ENCODE data around the gene RNASE4. TPM values are rescaled to one million over a fixed set of nuclear protein-coding genes. Genes with fewer than 3 reads are reported as not detected.
A peak's percentile ranks its signal among the peaks of the same experiment; 100 is the strongest.
"Not testable (repeated sequence)": the region's sequence is repeated elsewhere in the genome, so short reads cannot be mapped to it uniquely, and the experiment has no call there.

RNASE4 gene, protein sequence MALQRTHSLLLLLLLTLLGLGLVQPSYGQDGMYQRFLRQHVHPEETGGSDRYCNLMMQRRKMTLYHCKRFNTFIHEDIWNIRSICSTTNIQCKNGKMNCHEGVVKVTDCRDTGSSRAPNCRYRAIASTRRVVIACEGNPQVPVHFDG
- total RNA-seq (2014; rRNA removed; shearing (Covaris generic)) = 0.63 and 4.6 TPM in 2 replicates

DNA sequence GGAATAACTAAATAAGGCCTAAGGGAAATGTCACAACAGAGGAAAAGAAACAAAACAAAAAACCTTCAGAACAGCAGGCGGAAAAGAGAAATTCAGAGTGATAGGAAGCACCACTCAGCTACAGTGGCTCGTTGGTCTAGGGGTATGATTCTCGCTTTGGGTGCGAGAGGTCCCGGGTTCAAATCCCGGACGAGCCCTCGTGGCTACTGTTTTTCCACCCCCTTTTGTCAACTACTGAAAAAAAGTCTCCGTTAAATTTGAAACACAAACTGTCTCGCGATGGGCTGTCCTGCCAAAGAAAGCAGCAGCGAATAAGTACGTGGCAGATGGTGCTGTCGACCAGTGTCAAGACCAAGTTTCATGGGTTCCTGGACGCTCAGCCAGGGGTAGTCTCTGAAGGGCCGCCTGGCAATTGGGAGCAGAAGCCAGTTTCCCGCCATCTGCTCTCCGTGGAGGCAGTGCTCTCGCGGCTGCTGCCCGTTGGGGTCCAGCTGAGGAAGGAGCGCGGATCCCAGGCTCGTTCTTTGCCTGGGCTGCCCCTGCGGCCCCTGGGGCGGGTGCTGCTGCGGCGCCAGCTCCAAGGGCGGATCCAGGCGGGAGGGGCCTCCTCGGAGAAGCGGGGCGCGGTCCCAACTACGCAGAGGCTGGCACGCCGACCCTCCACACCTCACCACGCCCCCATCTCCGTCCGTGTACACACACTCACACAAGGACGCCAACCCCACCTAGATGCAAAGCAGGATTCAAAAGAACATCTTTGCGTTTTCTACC is at the start of gene RNASE4:
TSS of gene RNASE4 (plus strand) at position 670 of the 771 bp plus-strand sequence. CDS start 14,812 bp downstream, outside the sequence.
- Histone ChIP-seq H3K27me3 (replicated peaks) (no peaks in the 10 kb centered on the region), H3K27ac (peak within 1 kb of the TSS; percentile 90), H3K9me3 (replicated peaks) (no peaks in the 10 kb centered on the region), H3K4me1 (replicated peaks) (peaks cover 16% of the 10 kb centered on the region), H3K4me3 (peak within 1 kb of the TSS; percentile 65), H3K36me3 (no peaks in the 10 kb centered on the region; the same call in 1 of the 2 replicates)
- peak; percentile 83 to 91 for DNase-seq (ENCODE audit: low read depth in 1 of 2, low spot score in 2 of 2)

DNA sequence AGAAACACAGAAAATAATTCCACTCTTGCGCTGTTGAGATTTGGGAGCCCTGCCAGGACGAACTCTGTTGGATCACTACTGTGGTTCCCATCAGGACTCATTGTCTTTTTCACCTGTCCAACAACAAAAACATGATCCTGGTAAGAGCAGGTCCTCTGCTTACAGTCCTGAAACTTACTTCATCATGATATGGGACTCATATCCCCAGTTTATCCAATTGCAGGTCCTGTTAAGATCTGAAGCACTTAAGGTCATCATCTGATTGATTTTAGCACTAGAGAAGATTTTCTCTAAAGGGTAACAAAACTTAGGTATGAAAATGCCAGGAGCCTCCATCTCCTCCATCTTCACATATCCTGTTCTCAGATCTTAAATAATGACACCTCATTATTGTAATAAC is 42.8 kb upstream of the RNASE4 start, which contains the start of gene OR6S1:
TSS of gene OR6S1 (minus strand) at position 101 of the 400 bp plus-strand sequence. CDS start at position 101, 0 bp downstream.
- Histone ChIP-seq H3K9me3 (replicated peaks) (no peaks in the 10 kb centered on the region), H3K36me3 (no peaks in the 10 kb centered on the region), H3K27ac (no peak within 1 kb of the TSS), H3K27me3 (replicated peaks) (no peaks in the 10 kb centered on the region; the same call in 1 of the 2 replicates), H3K4me1 (replicated peaks) (no peaks in the 10 kb centered on the region), H3K4me3 (no peak within 1 kb of the TSS)
- no peak for DNase-seq (ENCODE audit: low read depth in 1 of 2, low spot score in 2 of 2)

DNA sequence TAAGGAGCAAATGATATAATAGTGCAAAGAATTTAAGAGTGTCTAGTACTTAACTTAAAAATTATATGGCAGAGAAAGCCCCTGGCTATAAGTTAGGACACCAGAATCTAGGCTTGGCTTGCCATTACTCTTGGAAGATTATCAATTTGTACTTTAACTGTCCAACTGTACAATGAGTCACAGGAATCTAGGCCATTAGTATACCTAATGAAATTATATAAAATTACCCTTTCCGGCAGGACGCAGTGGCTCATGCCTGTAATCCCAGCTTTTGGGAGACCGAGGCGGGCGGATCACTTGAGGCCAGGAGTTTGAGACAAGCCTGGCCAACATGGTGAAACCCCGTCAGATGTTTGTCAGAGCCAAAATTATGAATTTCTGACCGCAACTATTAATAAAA is 42.2 kb upstream of the RNASE4 start:
- Histone ChIP-seq H3K27ac (no peak overlapping the region), H3K4me3 (no peak overlapping the region), H3K4me1 (replicated peaks) (no peaks in the 10 kb centered on the region), H3K9me3 (replicated peaks) (no peaks in the 10 kb centered on the region), H3K36me3 (no peaks in the 10 kb centered on the region), H3K27me3 (replicated peaks) (no peaks in the 10 kb centered on the region; the same call in 1 of the 2 replicates)
- no peak for DNase-seq (ENCODE audit: low read depth in 1 of 2, low spot score in 2 of 2)

DNA sequence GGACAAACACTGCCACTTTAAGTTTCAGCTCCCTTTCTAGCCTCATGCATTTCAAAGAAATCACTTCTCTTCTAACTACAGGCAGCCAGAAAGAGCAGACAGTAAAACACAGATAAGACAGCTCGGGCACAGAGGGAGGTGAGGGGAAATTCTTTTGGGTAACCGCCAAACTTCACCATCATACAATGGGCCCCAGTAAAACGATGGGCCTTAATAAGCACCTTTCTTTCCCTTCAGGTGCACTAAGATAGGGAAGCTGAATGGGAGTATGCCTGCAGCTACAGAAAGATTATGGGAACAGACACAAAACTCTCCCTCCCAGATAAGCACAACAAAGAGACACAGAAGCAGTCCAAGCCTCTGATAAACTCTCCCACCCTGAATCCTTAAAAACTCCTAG is 41.6 kb upstream of the RNASE4 start:
- H3K4me3 ChIP-seq; H3K36me3 ChIP-seq; DNase-seq (ENCODE audit: low read depth in 1 of 2, low spot score in 2 of 2); H3K27ac ChIP-seq; H3K4me1 ChIP-seq (replicated peaks); H3K9me3 ChIP-seq (replicated peaks); H3K27me3 ChIP-seq (replicated peaks): not testable (repeated sequence)

DNA sequence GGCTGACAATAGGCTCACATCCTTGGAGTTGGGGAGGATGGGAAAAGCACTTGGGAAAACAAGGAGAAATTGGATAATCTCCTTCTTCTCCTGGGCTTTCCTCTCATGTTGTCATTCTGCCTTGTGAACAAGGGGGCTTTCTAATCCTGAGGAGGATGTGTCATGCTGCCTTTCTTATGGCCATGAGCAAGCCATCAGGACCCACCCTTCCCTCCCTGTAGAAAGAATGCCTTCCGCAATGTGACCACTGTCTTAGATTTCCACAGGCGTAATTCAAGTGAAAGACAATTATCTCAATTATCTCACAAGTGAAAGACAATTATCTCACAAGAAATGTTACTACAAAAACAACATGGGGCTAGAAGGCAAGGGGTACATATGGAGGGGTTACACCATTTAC is 39.8 kb upstream of the RNASE4 start:
- Histone ChIP-seq H3K27ac (no peak overlapping the region), H3K9me3 (replicated peaks) (no peaks in the 10 kb centered on the region), H3K36me3 (no peaks in the 10 kb centered on the region), H3K27me3 (replicated peaks) (no peaks in the 10 kb centered on the region; the same call in 1 of the 2 replicates), H3K4me1 (replicated peaks) (no peaks in the 10 kb centered on the region), H3K4me3 (no peak overlapping the region)
- DNase-seq (ENCODE audit: low read depth in 1 of 2, low spot score in 2 of 2) = no peak

DNA sequence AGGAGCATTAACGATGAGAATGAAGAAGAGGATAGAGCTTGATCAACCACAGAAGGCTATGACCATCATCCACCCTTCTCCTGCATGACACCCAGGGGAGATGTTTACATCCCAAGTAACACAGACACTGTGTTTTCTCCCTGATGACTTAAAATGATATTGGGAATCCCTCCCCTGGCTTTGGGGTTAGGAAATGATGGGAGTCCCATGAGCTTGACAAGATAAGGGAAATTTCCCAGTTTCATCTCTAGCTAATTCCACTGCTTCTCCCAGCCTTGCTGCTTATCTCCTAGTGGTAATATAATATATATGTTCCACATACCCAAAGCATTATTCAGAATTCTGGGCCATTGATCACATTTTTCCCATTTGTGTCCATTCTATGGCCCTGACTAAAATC is 38.9 kb upstream of the RNASE4 start:
- H3K27ac ChIP-seq = no peak overlapping the region
- no peak overlapping the region for H3K4me3 ChIP-seq
- no peaks in the 10 kb centered on the region for H3K36me3 ChIP-seq
- no peaks in the 10 kb centered on the region for H3K9me3 ChIP-seq (replicated peaks)
- H3K4me1 ChIP-seq (replicated peaks) = no peaks in the 10 kb centered on the region
- no peaks in the 10 kb centered on the region; the same call in 1 of the 2 replicates for H3K27me3 ChIP-seq (replicated peaks)
- no peak for DNase-seq (ENCODE audit: low read depth in 1 of 2, low spot score in 2 of 2)

DNA sequence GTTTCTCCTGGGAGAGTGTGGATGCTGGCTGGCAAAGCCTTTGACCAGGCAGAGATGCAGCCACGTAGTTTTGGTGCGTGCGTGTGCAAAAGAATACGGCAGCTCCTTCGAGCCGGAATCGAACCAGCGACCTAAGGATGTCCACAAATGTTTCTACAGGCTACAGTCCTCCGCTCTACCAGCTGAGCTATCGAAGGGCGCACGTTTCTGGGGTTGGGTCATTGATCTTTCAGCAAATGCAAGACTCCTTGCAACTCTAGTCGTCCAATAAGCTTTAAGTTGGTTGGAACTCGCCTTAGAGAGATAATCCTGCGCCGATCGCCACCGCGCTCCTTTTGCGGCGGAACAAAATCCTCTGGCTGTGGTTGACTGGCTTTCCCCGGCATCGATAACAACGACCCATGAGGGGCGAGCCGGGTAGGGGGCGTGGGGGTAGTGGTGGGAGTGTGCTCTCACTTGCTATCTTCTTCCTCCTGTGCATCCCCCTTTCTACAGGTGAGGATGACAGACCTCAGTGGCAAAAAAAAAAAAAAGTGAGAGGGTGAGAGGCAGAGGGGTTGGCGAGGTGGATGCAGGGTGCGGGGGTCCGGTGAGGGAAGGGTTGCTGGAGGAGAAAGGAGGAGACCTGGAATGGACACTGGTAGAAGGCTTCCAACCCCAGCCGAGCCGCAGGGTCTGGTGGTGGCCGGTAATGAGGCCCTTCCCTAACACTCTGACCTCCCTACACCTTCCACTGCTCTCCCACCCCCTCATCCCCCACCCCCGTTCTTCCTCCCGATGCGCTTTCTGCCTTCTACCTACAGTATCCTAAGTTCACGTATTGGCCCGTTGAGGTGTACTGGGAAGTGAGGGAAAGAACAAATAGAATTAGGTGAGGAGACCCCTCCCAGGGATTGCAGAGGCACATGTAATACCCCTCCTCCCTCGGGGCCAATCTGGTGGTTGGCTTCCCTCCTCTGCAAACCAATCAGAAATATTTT is 31.1 kb upstream of the RNASE4 start:
- no peak overlapping the region for H3K4me3 ChIP-seq

DNA sequence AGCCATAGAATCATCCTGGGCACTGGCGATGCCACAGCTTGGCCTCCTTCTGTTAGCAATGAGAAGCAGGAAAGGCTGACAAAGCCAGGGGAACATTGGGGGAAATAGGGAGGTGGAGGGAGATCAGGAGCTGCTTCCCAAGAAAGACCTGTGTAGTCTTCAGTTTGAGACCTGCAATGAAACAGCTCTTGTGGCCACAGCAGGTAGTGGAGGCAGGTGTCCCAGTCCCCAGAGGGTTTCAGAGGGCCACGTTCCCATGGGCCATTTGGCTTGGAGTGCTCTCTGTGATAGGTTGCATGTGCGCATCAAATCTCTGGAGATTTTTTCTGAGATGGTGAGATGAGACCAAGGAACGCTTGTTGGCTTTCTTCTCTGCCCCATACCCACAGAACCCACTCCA is 28.5 kb upstream of the RNASE4 start:
- Histone ChIP-seq H3K27ac (no peak overlapping the region), H3K4me1 (replicated peaks) (no peaks in the 10 kb centered on the region), H3K4me3 (no peak overlapping the region), H3K27me3 (replicated peaks) (peaks cover 15% of the 10 kb centered on the region), H3K9me3 (replicated peaks) (no peaks in the 10 kb centered on the region), H3K36me3 (no peaks in the 10 kb centered on the region)
- DNase-seq (ENCODE audit: low read depth in 1 of 2, low spot score in 2 of 2) = no peak

More for the DNA sequence above, 31.1 kb upstream of the RNASE4 start:
- peaks cover 15% of the 10 kb centered on the region for H3K27me3 ChIP-seq (replicated peaks)
- H3K36me3 ChIP-seq = no peaks in the 10 kb centered on the region
- peak; percentile 31 to 55 for DNase-seq (ENCODE audit: low read depth in 1 of 2, low spot score in 2 of 2)
- no peaks in the 10 kb centered on the region for H3K4me1 ChIP-seq (replicated peaks)
- no peaks in the 10 kb centered on the region for H3K9me3 ChIP-seq (replicated peaks)
- no peak overlapping the region for H3K27ac ChIP-seq

DNA sequence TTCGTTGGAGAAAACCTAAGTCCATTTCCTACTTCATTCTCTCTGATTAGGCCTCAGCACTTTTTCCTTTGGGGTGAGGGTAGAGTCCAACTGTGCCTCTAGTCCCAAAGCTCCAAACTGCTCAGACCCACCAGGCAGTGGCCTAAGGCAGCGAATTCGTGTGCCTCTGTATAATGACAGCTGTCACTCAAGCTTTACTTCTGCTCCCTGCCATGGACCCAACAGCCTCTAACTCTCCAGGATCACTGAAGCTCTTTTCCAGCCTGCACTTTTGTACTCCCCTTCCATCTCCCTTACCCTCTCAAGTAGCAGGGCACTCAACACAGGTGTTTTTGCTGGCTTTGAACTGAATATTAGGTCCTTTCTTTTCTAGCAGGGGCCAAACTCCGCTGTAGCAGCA is 28.1 kb upstream of the RNASE4 start:
- Histone ChIP-seq H3K36me3 (no peaks in the 10 kb centered on the region), H3K4me3 (no peak overlapping the region), H3K4me1 (replicated peaks) (no peaks in the 10 kb centered on the region)

DNA sequence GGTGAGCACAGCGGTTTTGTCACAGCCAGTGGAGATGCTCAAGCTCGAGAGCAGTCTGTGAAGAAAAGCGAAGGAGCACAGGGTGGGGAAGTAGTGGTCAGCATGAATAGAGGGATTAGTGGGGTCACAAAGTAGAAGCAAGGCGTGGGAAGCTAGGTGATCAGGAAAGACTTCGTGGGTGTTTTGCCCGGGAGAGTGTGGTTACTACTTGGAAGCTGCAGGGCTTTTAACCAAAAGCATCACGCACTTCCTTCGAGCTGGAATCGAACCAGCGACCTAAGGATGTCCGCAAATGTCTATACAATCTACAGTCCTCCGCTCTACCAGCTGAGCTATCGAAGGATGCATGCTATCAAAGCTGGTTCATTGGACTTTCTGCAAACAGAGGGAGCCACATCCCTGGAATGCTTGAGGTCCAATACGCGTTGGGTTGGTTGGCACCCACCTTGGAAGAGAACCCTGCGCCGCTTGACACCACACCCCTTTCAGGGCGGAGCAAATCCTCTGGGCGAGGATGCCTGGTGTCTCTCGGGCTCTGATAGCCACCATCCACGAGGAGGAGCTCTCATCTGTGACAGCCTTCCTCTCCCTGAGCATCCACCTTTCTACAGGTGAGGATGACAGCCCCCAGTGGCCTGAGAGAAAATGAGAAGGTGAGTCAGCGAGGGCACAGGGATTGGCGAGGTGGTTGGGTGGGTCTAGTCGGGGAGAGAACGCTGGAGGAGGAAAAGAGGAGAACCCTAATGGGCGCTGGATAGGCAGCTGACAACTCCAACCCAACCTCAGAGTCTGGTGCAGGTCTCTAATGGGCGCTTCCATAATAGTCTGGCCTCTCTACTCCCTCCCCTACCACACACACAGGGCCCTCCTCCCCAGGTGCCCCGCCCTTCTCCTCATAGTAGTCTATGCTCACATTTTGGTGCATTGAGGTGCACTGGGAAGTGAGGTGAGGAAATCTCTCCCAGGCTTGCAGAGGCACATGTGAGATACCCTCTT is 26.8 kb upstream of the RNASE4 start:
- Histone ChIP-seq H3K27me3 (replicated peaks) (peaks cover 9% of the 10 kb centered on the region), H3K36me3 (no peaks in the 10 kb centered on the region), H3K9me3 (replicated peaks) (no peaks in the 10 kb centered on the region), H3K27ac (no peak overlapping the region), H3K4me3 (no peak overlapping the region), H3K4me1 (replicated peaks) (no peaks in the 10 kb centered on the region)
- DNase-seq (ENCODE audit: low read depth in 1 of 2, low spot score in 2 of 2) = no peak

More for the DNA sequence above, 28.1 kb upstream of the RNASE4 start:
- Histone ChIP-seq H3K27ac (no peak overlapping the region), H3K9me3 (replicated peaks) (no peaks in the 10 kb centered on the region), H3K27me3 (replicated peaks) (peaks cover 15% of the 10 kb centered on the region)
- DNase-seq (ENCODE audit: low read depth in 1 of 2, low spot score in 2 of 2) = no peak

DNA sequence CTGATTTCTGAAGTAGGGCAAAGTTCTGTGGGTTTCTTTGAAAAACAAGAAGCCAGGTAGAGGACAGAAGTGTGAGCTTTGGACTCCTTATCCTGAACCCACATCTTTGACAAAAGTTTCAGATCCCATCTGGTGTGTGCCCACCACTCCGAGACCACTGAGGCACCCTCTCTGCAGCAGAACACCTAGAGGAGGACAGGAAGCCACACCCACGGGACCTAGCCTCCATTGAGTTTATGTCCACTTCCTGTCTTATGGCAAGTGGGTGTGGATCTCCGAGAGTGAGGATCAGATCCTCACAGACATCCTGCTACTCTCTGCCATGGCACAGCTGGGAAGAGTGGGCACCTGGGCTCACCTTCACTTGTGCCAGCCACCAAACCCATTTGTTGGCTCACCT is 26.1 kb upstream of the RNASE4 start:
- no peaks in the 10 kb centered on the region for H3K4me1 ChIP-seq (replicated peaks)
- no peaks in the 10 kb centered on the region for H3K9me3 ChIP-seq (replicated peaks)
- no peak overlapping the region for H3K4me3 ChIP-seq
- H3K36me3 ChIP-seq = no peaks in the 10 kb centered on the region
- H3K27ac ChIP-seq = no peak overlapping the region
- peaks cover 4% of the 10 kb centered on the region; the same call in 1 of the 2 replicates for H3K27me3 ChIP-seq (replicated peaks)
- DNase-seq (ENCODE audit: low read depth in 1 of 2, low spot score in 2 of 2) = no peak

DNA sequence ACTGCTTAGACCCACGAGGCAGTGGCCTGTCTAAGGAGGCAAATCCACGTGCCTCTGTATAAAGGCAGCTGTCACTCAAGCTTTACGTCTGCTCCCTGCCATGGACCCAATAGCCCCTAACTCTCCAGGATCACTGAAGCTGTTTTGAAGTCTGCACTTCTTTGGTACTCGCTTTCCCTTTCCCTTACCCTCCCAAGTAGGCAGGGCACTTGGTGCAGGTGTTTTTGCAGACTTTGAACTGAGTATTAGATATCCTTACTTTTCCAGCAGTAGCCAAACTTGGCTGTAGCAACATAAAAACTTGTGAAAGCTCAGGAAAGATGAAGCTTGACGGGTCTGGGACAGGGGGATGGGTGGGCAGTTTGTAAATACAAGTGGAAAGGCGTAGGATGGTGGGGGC is 25.0 kb upstream of the RNASE4 start:
- H3K27me3 ChIP-seq (replicated peaks) = no peaks in the 10 kb centered on the region; the same call in 1 of the 2 replicates
- no peaks in the 10 kb centered on the region for H3K9me3 ChIP-seq (replicated peaks)
- H3K4me3 ChIP-seq = no peak overlapping the region
- no peaks in the 10 kb centered on the region for H3K36me3 ChIP-seq
- no peak overlapping the region for H3K27ac ChIP-seq
- H3K4me1 ChIP-seq (replicated peaks) = no peaks in the 10 kb centered on the region
- DNase-seq (ENCODE audit: low read depth in 1 of 2, low spot score in 2 of 2) = no peak
